SU-DHL-6 (cell line): ENCODE data around the gene ATP6V0B.

Experiments
- EZH2phosphoT487 ChIP-seq: fragments of 200-600 bp; sonication (generic), shearing (Covaris generic); conservative IDR thresholded peaks from 2 replicates; pipeline ENCODE4 v1.6.1; 2018; ENCODE audit warnings: mild to moderate bottlenecking, antibody characterized with exemption, low read length, moderate library complexity, mixed read lengths
- TF ChIP-seq, protein P1 (sequence below): fragments of 200-600 bp; sonication (generic); IDR thresholded peaks from one replicate; pipeline ENCODE4 v1.5.1; 2017; ENCODE audit warnings: antibody characterized with exemption, mild to moderate bottlenecking, low read length, moderate library complexity; ENCODE audit not compliant: insufficient read depth, poor library complexity, severe bottlenecking

DNA sequence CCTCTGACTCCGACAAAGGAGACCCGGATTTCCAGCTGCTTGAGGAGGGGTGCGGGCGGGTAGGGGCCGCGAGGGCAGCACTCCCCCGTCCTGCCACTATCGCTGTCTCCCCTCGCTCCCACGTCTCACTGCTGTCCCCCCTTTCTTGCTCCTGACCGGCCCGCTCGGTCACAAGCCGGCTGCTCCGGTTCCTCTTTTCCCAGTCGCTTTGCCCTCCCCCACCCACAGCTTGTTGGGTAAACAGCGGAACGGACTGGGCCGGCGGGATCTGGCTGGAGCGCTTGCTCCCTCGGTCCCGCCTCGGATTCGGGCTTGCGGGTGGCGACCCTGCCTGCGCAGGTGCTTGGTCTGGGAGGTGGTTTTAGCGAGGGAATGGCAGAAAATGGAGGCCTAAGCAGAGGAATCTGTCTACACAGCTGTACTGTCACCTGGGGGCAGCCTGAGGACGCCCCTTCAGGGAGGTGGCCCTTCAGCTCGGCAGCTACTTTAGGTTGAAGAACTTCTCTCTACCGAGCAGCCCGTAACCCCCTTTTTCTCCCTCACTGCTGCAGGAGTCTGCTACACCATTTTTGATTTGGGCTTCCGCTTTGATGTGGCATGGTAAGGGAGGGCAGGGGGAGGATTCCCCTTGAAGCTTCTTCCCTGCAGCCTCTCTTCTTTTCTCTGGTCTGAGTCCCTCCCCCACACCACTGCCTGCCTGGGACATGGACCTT, 645 bp downstream of the ATP6V0B start:
- TF ChIP-seq, protein P1, sequence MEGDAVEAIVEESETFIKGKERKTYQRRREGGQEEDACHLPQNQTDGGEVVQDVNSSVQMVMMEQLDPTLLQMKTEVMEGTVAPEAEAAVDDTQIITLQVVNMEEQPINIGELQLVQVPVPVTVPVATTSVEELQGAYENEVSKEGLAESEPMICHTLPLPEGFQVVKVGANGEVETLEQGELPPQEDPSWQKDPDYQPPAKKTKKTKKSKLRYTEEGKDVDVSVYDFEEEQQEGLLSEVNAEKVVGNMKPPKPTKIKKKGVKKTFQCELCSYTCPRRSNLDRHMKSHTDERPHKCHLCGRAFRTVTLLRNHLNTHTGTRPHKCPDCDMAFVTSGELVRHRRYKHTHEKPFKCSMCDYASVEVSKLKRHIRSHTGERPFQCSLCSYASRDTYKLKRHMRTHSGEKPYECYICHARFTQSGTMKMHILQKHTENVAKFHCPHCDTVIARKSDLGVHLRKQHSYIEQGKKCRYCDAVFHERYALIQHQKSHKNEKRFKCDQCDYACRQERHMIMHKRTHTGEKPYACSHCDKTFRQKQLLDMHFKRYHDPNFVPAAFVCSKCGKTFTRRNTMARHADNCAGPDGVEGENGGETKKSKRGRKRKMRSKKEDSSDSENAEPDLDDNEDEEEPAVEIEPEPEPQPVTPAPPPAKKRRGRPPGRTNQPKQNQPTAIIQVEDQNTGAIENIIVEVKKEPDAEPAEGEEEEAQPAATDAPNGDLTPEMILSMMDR, result no peak
- no peak for TF ChIP-seq EZH2phosphoT487
